Adrenal gland (tissue), 5 donors: ENCODE measurements around the gene EZR.

ENCODE experiments used
- CTCF ChIP-seq, 6 experiments: fragments of 450-650 bp in 4 of 6; fragments of 200-600 bp in 2 of 6; sonication (generic) in 1 of 6; IDR thresholded peaks; 1 replicate in 5 of 6; 2 replicates in 1 of 6; pipeline versions ENCODE4 v1.5.1 to v1.8.0; 2016 to 2021; ENCODE audit warnings: antibody characterized with exemption in 6 of 6, mild to moderate bottlenecking in 2 of 6, moderate library complexity in 1 of 6
- POLR2A ChIP-seq, 2 donors: fragments of 450-650 bp; IDR thresholded peaks; one replicate each; pipeline ENCODE4 v1.6.1; 2017; ENCODE audit warnings: antibody characterized with exemption in 2 of 2, mild to moderate bottlenecking in 2 of 2, moderate library complexity in 1 of 2
- donor health status: DM: no; HTN: no; CAD: no.

GRCh38 chr6:158808941-158809678, 10.1 kb downstream of the EZR start:
- TF ChIP-seq POLR2A (IDR thresholded peaks at IDR 0.05), result no peak
- no peak for TF ChIP-seq CTCF (IDR thresholded peaks at IDR 0.05)
